Forelimb muscle (tissue), 1 donor: ENCODE measurements around the gene IFFO2. TPM values are rescaled to one million over a fixed set of nuclear protein-coding genes. Genes with fewer than 3 reads are reported as not detected.

Experiments used
- polyA plus RNA-seq: library from polyadenylated mRNA; unstranded; fragments of 120-200 nt; gene quantifications from one replicate; pipeline ENCODE4 v1.2.1, GENCODE V29; 2013; ENCODE audit not compliant: insufficient read length

Gene IFFO2
- polyA plus RNA-seq, 1 donor = 4.4 TPM

Other genes starting within 250 kb of the IFFO2 start
- not detected for gene TAS1R2, start 97.0 kb downstream of the IFFO2 start, polyA plus RNA-seq
- gene ALDH4A1, start 54.1 kb downstream of the IFFO2 start, polyA plus RNA-seq = 11.9 TPM